Activated T-cell treated with anti-CD3 and anti-CD28 coated beads for 48 hours (primary cell): ENCODE data around the gene ATG2B.

Experiments used
- DNase-seq: peaks from one replicate; pipeline ENCODE4 v3.0.0-alpha.2; 2020; ENCODE audit warnings: low read depth

Gene ATG2B

DNA sequence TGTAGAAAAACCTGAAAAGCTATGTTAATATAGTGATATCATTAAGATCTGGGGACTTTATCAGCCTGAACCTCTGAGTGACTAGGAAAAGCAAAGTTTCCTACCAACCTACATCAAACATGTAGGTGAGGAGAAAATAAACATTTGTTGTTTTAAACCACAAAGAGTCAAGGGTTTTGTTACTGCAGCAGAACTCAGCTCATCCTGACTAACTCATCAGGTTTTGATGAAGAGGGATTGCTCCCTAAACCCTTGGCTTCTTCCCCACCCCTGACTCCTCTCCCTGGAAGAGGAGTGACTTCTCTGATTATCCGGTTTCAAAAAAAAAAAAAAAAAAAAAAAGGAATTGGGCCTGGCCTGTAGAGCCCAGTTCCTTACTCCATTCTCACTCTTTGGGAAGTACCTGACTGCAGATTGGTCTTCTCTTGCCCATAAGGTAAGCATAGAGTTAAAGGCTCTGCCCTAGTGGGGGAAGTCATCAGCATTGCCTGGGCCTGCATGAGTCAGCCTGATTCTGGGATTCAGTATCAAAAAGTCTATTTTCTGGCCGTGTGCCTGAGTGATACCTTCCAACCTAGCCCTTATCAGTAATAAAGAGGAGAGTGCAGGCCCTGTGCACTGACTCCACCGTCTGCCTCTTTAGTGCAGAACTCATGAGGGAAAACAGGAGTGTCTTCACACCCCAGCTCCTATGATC is 90.2 kb downstream of the ATG2B start:
- no peak for DNase-seq

- no peak for DNase-seq
These were observed 91.7 kb downstream of the ATG2B start for GRCh38 chr14:96271421-96271762.

- no peak for DNase-seq
These were observed 92.3 kb downstream of the ATG2B start for GRCh38 chr14:96270565-96271420.

DNA sequence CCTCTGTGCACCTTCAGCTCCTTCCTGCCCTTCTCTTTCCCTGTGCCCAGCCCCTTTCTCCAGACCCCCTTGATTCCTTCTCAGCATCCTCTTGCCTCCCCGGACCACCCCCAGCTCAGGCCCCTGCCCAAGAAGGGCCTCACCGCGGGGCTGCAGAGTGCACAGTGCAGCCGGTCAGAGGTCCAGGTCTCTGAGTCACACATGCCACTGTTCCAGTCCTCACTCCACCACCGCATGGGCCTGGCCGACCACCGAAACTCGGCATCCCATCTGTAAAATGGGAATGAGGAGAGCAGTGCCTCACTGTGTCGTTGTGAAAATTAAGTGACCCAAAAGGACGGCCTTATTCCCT is 93.8 kb downstream of the ATG2B start:
- no peak for DNase-seq

DNA sequence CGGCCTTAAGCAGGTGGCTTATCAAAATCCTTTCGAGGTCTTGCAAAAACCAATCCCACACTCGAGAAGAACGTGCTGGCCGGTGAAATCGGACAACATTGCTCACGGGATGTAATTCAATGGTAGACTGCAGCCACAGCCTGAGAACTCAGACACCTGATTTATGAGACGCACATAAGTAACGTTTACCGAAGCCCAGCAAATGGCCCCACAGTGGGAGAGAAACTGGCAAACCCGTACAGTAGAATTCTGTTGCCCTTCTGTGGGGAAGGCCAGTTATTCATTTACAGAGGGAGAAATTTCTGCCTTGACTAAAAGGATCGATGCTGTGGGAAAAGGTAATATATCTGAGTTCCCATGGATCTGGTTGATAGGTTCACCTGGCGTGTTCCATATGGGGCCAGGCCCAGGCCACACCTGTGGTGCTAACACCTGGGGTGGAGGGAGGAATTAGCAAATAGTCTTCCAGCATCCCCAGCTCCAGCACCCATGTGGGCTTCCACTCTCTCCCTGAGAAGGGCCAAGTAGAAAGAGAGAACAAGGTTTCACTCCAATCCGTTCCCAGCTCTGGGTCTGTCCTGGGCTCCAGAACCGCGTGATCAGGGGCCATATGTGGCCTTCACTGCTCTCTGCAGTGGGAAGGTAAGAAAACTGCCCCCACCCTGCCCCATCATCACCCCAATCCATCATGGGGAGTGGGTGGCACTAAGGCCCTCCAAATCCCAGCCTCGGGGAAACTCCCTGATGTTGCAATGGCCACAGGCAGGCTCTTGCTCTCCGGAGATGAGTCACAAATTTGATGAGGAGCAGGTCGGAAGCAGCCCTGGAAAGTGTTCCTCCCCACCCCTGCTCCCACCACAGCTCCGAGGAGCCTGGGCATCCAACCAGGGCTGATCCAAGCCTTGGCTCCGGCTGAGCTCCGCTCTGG is 94.4 kb downstream of the ATG2B start:
- no peak for DNase-seq

- no peak for DNase-seq
These were observed 95.2 kb downstream of the ATG2B start for GRCh38 chr14:96267916-96268315.

GRCh38 chr14:96267336-96267735 is 95.8 kb downstream of the ATG2B start:
- no peak for DNase-seq

DNA sequence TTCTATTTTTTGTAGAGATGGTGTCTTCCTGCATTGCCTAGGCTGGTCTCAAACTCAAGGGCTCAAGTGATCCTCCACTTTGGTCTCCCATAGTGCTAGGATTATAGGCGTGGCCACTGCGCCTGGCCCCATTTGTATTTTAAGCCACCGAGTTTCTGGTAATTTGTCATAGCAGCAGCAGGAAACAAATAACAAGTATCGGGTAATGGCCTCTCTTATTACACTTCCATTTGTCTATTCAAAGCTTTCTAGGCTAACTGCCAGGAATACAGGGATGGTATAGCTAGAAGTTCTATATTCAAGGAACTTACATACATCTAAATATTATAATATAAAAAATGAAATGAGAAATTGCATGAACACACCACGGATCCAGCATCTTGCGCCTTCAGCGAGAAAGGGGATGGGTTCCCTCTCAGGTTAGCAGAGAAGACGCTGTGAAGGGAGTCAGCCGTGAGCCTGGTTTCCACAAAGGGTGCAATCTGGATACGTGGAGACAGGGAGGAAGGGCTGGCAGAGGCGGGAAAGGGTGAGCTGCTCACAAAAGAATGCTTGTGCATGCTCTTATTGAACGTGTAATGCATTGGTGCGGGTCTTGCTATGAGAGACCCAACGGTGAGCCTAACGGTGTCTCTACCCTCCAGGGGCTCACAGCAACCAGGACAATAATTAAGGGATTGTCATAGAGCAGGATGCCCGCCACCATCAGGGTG is 97.6 kb downstream of the ATG2B start:
- DNase-seq, result no peak

GRCh38 chr14:96264853-96265252 is 98.3 kb downstream of the ATG2B start:
- DNase-seq, result no peak

GRCh38 chr14:96264200-96264553 is 99.0 kb downstream of the ATG2B start:
- no peak for DNase-seq

GRCh38 chr14:96263347-96264199 is 99.6 kb downstream of the ATG2B start:
- no peak for DNase-seq

GRCh38 chr14:96261772-96262655 is 101.1 kb downstream of the ATG2B start:
- DNase-seq, result no peak

DNA sequence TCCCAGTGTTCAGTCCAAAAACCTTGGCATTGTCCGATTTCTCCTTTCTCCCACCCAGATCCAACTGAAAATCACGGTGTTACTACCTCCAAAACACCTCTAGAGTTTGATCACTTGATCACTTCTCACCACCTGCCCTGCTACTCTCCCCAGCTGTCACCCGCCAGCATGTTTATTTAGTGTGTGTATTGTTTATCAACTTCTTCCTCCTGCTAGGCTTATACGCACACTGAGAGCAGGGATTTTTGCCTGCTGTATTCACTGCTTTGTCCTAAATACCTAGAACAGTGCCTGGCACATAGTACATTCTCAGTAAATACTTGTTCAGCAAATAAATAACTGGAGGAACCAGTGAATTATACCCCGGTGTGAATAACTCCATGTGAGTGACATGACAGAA is 102.1 kb downstream of the ATG2B start:
- DNase-seq, result no peak

- no peak for DNase-seq
These were observed 102.8 kb downstream of the ATG2B start for GRCh38 chr14:96260341-96260821.

GRCh38 chr14:96257900-96258299 is 105.2 kb downstream of the ATG2B start:
- no peak for DNase-seq

- DNase-seq, result no peak
These were observed 106.1 kb downstream of the ATG2B start for GRCh38 chr14:96257056-96257455.

- no peak for DNase-seq
These were observed 106.7 kb downstream of the ATG2B start for GRCh38 chr14:96256407-96256806.

- DNase-seq, result no peak
These were observed 107.4 kb downstream of the ATG2B start, which contains the start of gene BDKRB1 for GRCh38 chr14:96255501-96256366. Gene BDKRB1, plus strand, starts transcription at chr14:96256210. Its CDS starts 7,473 bp downstream, at chr14:96263683.

GRCh38 chr14:96254687-96255086 is 108.5 kb downstream of the ATG2B start:
- DNase-seq, result no peak
